NCI-H345 treated with DMSO at 0.1 percent for 48 hours (cell line): ENCODE results near the gene RHOA.

Experiments used
- DNase-seq: peaks from one replicate; lab custom pipeline; 2025; ENCODE audit not compliant: unreplicated experiment; lab: John Stamatoyannopoulos, UW

The RHOA gene

GRCh38 chr3:49411968-49412631 is at the start of gene RHOA, which contains the start of gene TCTA:
Gene RHOA (minus strand): TSS chr3:49411976. CDS start chr3:49375589, 36,387 bp downstream.
Gene TCTA (plus strand): TSS chr3:49412423. CDS start chr3:49412427, 4 bp downstream.
- DNase-seq = peak; percentile 97

GRCh38 chr3:49460956-49461355 is 49.2 kb upstream of the RHOA start:
- no peak for DNase-seq

GRCh38 chr3:49460188-49460890 is 48.6 kb upstream of the RHOA start:
- DNase-seq = no peak

GRCh38 chr3:49456466-49456865 is 44.7 kb upstream of the RHOA start:
- DNase-seq = no peak

GRCh38 chr3:49454898-49455681 is 43.3 kb upstream of the RHOA start:
- DNase-seq = no peak

GRCh38 chr3:49454458-49454857 is 42.7 kb upstream of the RHOA start:
- no peak for DNase-seq

GRCh38 chr3:49453621-49454020 is 41.8 kb upstream of the RHOA start:
- no peak for DNase-seq

GRCh38 chr3:49445391-49445790 is 33.6 kb upstream of the RHOA start:
- no peak for DNase-seq

GRCh38 chr3:49434731-49435130 is 23.0 kb upstream of the RHOA start:
- DNase-seq = no peak

- no peak for DNase-seq
Measured at GRCh38 chr3:49428752-49429080, 16.9 kb upstream of the RHOA start.

GRCh38 chr3:49427586-49427985 is 15.8 kb upstream of the RHOA start:
- no peak for DNase-seq

- DNase-seq = no peak
Measured at GRCh38 chr3:49424816-49425215, 13.0 kb upstream of the RHOA start.

- no peak for DNase-seq
Measured at GRCh38 chr3:49422379-49423248, 10.8 kb upstream of the RHOA start, which contains the start of gene AMT. Gene AMT (minus strand): TSS chr3:49422473. CDS start chr3:49422450, 23 bp downstream.

- DNase-seq = no peak
Measured at GRCh38 chr3:49421890-49422378, 10.2 kb upstream of the RHOA start.

GRCh38 chr3:49417516-49418120 is 5.8 kb upstream of the RHOA start:
- DNase-seq = no peak

GRCh38 chr3:49416867-49417266 is 5.1 kb upstream of the RHOA start:
- no peak for DNase-seq

GRCh38 chr3:49415931-49416601 is 4.3 kb upstream of the RHOA start:
- no peak for DNase-seq

GRCh38 chr3:49414753-49415152 is 3.0 kb upstream of the RHOA start:
- no peak for DNase-seq

GRCh38 chr3:49413338-49413734 is 1.6 kb upstream of the RHOA start:
- no peak for DNase-seq
